Heart left ventricle (tissue), 16 donors: ENCODE results near the gene WWOX. TPM values are rescaled to one million over a fixed set of nuclear protein-coding genes. Genes with fewer than 3 reads are reported as not detected.

Experiments used
- ATAC-seq, 4 donors: fragments of 200-7000 bp; cut with Tn5 transposase; one replicate each; pipeline ENCODE4 v1.9.1; 2020 to 2022; ENCODE audit warnings: moderate library complexity in 4 of 4, mild to moderate bottlenecking in 3 of 4, moderate number of reproducible peaks in 1 of 4
- DNase-seq, 5 donors: peaks; one replicate each; pipeline ENCODE4 v3.0.0-alpha.2; 2020
- H3K27ac ChIP-seq, 12 donors: fragments of 200-600 bp; sonication (generic) in 4 of 12; one replicate each; pipeline versions ENCODE4 v1.5.0 to v1.8.0; 2016 to 2022; ENCODE audit warnings: mild to moderate bottlenecking in 2 of 12
- H3K27me3 ChIP-seq, 9 donors: fragments of 200-600 bp; sonication (generic) in 2 of 9; one replicate each; pipeline versions ENCODE4 v1.5.1 to v1.8.0; 2016 to 2022; ENCODE audit warnings: mild to moderate bottlenecking in 3 of 9
- H3K36me3 ChIP-seq, 9 donors: fragments of 200-600 bp; sonication (generic) in 2 of 9; one replicate each; pipeline versions ENCODE4 v1.5.0 to v1.8.0; 2018 to 2022; ENCODE audit warnings: mild to moderate bottlenecking in 2 of 9
- H3K4me1 ChIP-seq, 12 donors: fragments of 200-600 bp; sonication (generic) in 4 of 12; one replicate each; pipeline versions ENCODE4 v1.5.0 to v1.8.0; 2016 to 2022; ENCODE audit warnings: mild to moderate bottlenecking in 3 of 12
- H3K4me3 ChIP-seq, 12 donors: fragments of 200-600 bp; sonication (generic) in 4 of 12; one replicate each; pipeline versions ENCODE4 v1.5.0 to v1.8.0; 2017 to 2022; ENCODE audit warnings: mild to moderate bottlenecking in 9 of 12, moderate library complexity in 4 of 12
- H3K9me3 ChIP-seq, 12 donors: fragments of 200-600 bp; sonication (generic) in 4 of 12; one replicate each; pipeline versions ENCODE4 v1.5.0 to v1.8.0; 2016 to 2022; ENCODE audit warnings: mild to moderate bottlenecking in 1 of 12
- CTCF ChIP-seq, 12 donors: fragments of 200-600 bp; sonication (generic) in 4 of 12; IDR thresholded peaks; one replicate each; pipeline versions ENCODE4 v1.5.0 to v1.8.0; 2018 to 2022; ENCODE audit warnings: antibody characterized with exemption in 12 of 12, mild to moderate bottlenecking in 5 of 12
- POLR2A ChIP-seq, 2 donors: fragments of 450-650 bp; IDR thresholded peaks; one replicate each; pipeline ENCODE4 v1.6.1; 2017; ENCODE audit warnings: antibody characterized with exemption in 2 of 2, mild to moderate bottlenecking in 2 of 2, moderate library complexity in 2 of 2
- WGBS, 4 donors: extraction: QIAGEN DNeasy Blood & Tissue Kit in 2 of 4; methylation state at CpG; one replicate each; pipeline versions ENCODE4 v1.1.5 to v1.1.7; 2013 to 2018; 5-methylcytosine and 5-hydroxymethylcytosine counted together
- intact Hi-C, 10 donors: fragments of 100-400 bp; cut with DNase I; formaldehyde crosslinking; loops; one replicate each; pipeline versions ENCODE4 v1.11.1 to v1.14.2; 2022
- polyA plus RNA-seq, 2 donors: library from polyadenylated mRNA; stranded (reverse); fragments of 200-250 nt; gene quantifications; one replicate each; pipeline ENCODE4 v1.2.3, GENCODE V29; 2013
- total RNA-seq, 9 donors: library from RNA; depleted of rRNA in 2 of 9; stranded (reverse); fragments of >200 nt in 2 of 9; fragmentation: NEBNext Ultra II Directional in 3 of 9; extraction: Animal tissue kit (Norgen Biotek cat#: 25700) in 3 of 9; gene quantifications; one replicate each; pipeline versions ENCODE4 v1.1.0 to v1.2.4, GENCODE V29; 2016 to 2023
- donor health status: ischemic (EF 13 %, LVEDD 7.1; RV severe dilation, severe dysfunction).
- donor health status: healthy with polysubstance abuse.
- donor health status: DM: no; HTN: yes; CAD: no.
- donor health status: DM: no; HTN: no; CAD: no.
- donor health status: ischemic (EF 25% LVEDD 6.9; RV normal size, moderate dysfunction).
- donor health status: ischemic (EF 25% LVEDD 5.7; RV mildly dilated, moderate dysfunction).
- donor health status: healthy.
- donor health status: DM: yes; HTN: yes; CAD: no.
- donor health status: ischemic (EF 35%, LVEDD 5.7; RV mildly dilated, moderate dysfunction).
- donor health status: nonischemic (EF 11% LVEDD 7.7; RV severe dilation, severe dysfunction).
- donor health status: DM: yes; HTN: yes; CAD: no.
- donor health status: PGD.
- donor health status: ischemic (EF 29% LVEDD 5.4; RV normal size, mild dysfunction).
- donor health status: nonischemic (EF 23%, LVEDD 6.1; RV moderate dilation, normal function).

The WWOX gene
- total and polyA plus RNA-seq, 11 donors: 4.3 to 18.3 (median 9.1) TPM

- TF ChIP-seq CTCF (IDR thresholded peaks at IDR 0.05) (no peak), POLR2A (IDR thresholded peaks at IDR 0.05) (no peak)
- DNase-seq (no peak), ATAC-seq (no peak)
- Histone ChIP-seq H3K4me3 (no peak overlapping the region), H3K27ac (no peak overlapping the region), H3K9me3 (no peaks in the 10 kb centered on the region), H3K4me1 (peaks cover 0 to 13% (median 3%) of the 10 kb centered on the region in 12 donors), H3K36me3 (no peaks in the 10 kb centered on the region), H3K27me3 (no peaks in the 10 kb centered on the region)
- intact Hi-C loops: no loop called here
- 44 to 62% (median 54%) methylated on average over 5 of the region's 5 CpGs for WGBS, 4 donors
Measured at GRCh38 chr16:78990309-78990701, 890.9 kb downstream of the WWOX start.

- no peak overlapping the region for H3K27ac ChIP-seq
- H3K36me3 ChIP-seq: no peaks in the 10 kb centered on the region
- no peak overlapping the region for H3K4me3 ChIP-seq
- no peaks in the 10 kb centered on the region for H3K27me3 ChIP-seq
- no peak for ATAC-seq
- H3K4me1 ChIP-seq: peaks cover 0 to 5% (median 0%) of the 10 kb centered on the region in 12 donors
- DNase-seq: no peak
- intact Hi-C loops: no loop called here
- TF ChIP-seq POLR2A (IDR thresholded peaks at IDR 0.05) (no peak), CTCF (IDR thresholded peaks at IDR 0.05) (no peak)
- H3K9me3 ChIP-seq: no peaks in the 10 kb centered on the region
- 78 to 81% (median 80%) methylated on average over 6 of the region's 6 CpGs for WGBS, 4 donors
Measured at GRCh38 chr16:78992001-78992400, 892.5 kb downstream of the WWOX start.

DNA sequence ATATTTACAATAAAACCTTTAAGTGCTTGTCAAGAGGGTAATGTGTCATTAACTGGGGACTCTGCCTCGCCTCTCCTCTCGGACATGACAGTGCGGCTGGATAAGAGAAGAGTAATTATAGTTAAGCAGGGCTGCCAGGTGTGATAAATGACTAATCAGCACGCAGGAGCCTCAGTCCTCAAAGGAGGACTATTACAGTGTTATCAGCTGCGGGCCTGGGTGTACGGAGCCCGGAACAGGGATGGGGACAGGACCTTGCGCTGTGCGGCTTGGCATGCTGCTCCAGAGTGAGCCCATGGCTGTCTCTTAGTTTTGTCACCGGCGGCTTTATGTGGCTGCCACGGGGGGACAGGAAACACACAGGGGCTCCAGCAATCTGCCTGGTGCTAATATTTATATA, 893.9 kb downstream of the WWOX start:
- 19 to 41% (median 39%) methylated on average over 11 to 12 of the region's 12 CpGs for WGBS, 4 donors
- no peaks in the 10 kb centered on the region for H3K9me3 ChIP-seq
- H3K27ac ChIP-seq: no peak overlapping the region
- peak in 2 of 5 donors; percentile 34 to 39 for DNase-seq
- no peak overlapping the region for H3K4me3 ChIP-seq
- H3K27me3 ChIP-seq: no peaks in the 10 kb centered on the region
- TF ChIP-seq POLR2A (IDR thresholded peaks at IDR 0.05) (no peak), CTCF (IDR thresholded peaks at IDR 0.05) (no peak)
- no peaks in the 10 kb centered on the region for H3K36me3 ChIP-seq
- intact Hi-C loops: no loop called here
- H3K4me1 ChIP-seq: peaks cover 0 to 5% (median 0%) of the 10 kb centered on the region in 12 donors
- peak in 3 of 4 donors; percentile 65 to 84 (median 76) for ATAC-seq

GRCh38 chr16:78994135-78994745, 894.8 kb downstream of the WWOX start:
- WGBS, 4 donors: 78 to 82% (median 80%) methylated on average over 15 of the region's 15 CpGs
- ATAC-seq: no peak
- intact Hi-C loops: no loop called here

More at GRCh38 chr16:78994135-78994745, 894.8 kb downstream of the WWOX start:
- peaks cover 0 to 5% (median 0%) of the 10 kb centered on the region in 12 donors for H3K4me1 ChIP-seq
- no peaks in the 10 kb centered on the region for H3K9me3 ChIP-seq
- TF ChIP-seq CTCF (IDR thresholded peaks at IDR 0.05) (no peak), POLR2A (IDR thresholded peaks at IDR 0.05) (no peak)
- no peak overlapping the region for H3K27ac ChIP-seq
- H3K4me3 ChIP-seq: no peak overlapping the region
- no peaks in the 10 kb centered on the region for H3K27me3 ChIP-seq
- no peaks in the 10 kb centered on the region for H3K36me3 ChIP-seq
- DNase-seq: no peak
